Activated CD4-positive, CD25-positive, alpha-beta regulatory T cell treated with anti-CD3 and anti-CD28 coated beads, Interleukin-2, amount 50 U/mL, for 72 hours (primary cell): ENCODE results near the gene CHCHD3.

ENCODE experiments used
- DNase-seq: peaks from one replicate; pipeline ENCODE4 v3.0.0; 2021

CHCHD3 gene

GRCh38 chr7:133076142-133076541 is 5.7 kb downstream of the CHCHD3 start:
- DNase-seq: no peak

GRCh38 chr7:133071506-133071905 is 10.4 kb downstream of the CHCHD3 start:
- DNase-seq: no peak

- DNase-seq: no peak
Measured at GRCh38 chr7:133070562-133070961, 11.3 kb downstream of the CHCHD3 start.

GRCh38 chr7:133065301-133065700 is 16.6 kb downstream of the CHCHD3 start:
- no peak for DNase-seq

GRCh38 chr7:133064082-133064820 is 17.6 kb downstream of the CHCHD3 start:
- DNase-seq: no peak

- no peak for DNase-seq
Measured at GRCh38 chr7:133061792-133062191, 20.1 kb downstream of the CHCHD3 start.

GRCh38 chr7:133061357-133061756 is 20.5 kb downstream of the CHCHD3 start:
- DNase-seq: no peak

- DNase-seq: no peak
Measured at GRCh38 chr7:133060004-133060403, 21.9 kb downstream of the CHCHD3 start.

GRCh38 chr7:133059263-133059662 is 22.6 kb downstream of the CHCHD3 start:
- DNase-seq: no peak

GRCh38 chr7:133056370-133057238 is 25.3 kb downstream of the CHCHD3 start:
- DNase-seq: no peak

- no peak for DNase-seq
Measured at GRCh38 chr7:133054162-133054840, 27.6 kb downstream of the CHCHD3 start.

- DNase-seq: no peak
Measured at GRCh38 chr7:133053321-133053891, 28.5 kb downstream of the CHCHD3 start.

GRCh38 chr7:133052826-133053225 is 29.1 kb downstream of the CHCHD3 start:
- no peak for DNase-seq

GRCh38 chr7:133052401-133052756 is 29.5 kb downstream of the CHCHD3 start:
- DNase-seq: no peak

- DNase-seq: no peak
Measured at GRCh38 chr7:133051719-133052400, 30.0 kb downstream of the CHCHD3 start.

GRCh38 chr7:133051066-133051465 is 30.8 kb downstream of the CHCHD3 start:
- no peak for DNase-seq

GRCh38 chr7:133050200-133050995 is 31.5 kb downstream of the CHCHD3 start:
- no peak for DNase-seq

GRCh38 chr7:133048589-133048988 is 33.3 kb downstream of the CHCHD3 start:
- DNase-seq: no peak

- no peak for DNase-seq
Measured at GRCh38 chr7:133047321-133047720, 34.6 kb downstream of the CHCHD3 start.

GRCh38 chr7:133044722-133045473 is 37.0 kb downstream of the CHCHD3 start:
- no peak for DNase-seq

- DNase-seq: no peak
Measured at GRCh38 chr7:133040674-133041073, 41.2 kb downstream of the CHCHD3 start.
